ENCODE measurements around the gene SIM2. TPM values are rescaled to one million over a fixed set of nuclear protein-coding genes. Genes with fewer than 3 reads are reported as not detected.
A peak's percentile ranks its signal among the peaks of the same experiment; 100 is the strongest.

SIM2 gene
- polyA plus RNA-seq, 3 donors: 24.0 to 26.1 (median 25.9) TPM

DNA sequence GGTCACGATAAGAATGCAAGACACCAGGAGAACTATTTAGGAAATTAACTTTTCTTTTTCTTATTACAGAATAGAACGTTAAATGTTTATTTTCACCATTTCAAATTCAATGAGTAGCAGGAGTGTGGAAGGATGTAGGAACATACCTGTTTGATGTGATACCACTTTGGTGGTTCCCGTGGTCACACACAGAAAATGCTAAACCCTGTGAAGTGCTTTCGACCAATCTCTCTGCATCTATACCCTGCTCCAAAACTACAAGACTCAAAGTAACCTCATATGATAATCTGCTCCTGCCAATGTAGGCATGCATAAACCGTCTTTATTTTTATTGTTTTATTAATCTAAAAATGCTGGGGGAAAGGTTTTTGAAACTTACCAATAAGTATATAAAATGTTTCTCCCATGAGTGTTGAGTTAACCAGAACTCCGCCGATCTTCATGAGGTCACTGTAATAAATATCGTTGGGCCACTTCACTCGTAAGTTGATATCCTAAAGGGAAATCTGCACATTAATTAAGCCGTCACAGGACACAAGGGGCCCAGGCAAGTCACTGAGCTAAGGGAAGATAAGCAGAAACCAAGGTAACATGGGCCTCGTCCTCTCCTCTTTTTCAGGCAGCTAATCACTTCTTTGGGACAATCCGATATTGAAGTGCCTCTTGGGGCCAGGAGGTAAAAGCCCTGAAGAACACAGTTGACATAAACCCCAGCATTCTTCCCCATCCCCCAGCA, 60.6 kb downstream of the SIM2 start:
- DNase-seq: peak; percentile 47

DNA sequence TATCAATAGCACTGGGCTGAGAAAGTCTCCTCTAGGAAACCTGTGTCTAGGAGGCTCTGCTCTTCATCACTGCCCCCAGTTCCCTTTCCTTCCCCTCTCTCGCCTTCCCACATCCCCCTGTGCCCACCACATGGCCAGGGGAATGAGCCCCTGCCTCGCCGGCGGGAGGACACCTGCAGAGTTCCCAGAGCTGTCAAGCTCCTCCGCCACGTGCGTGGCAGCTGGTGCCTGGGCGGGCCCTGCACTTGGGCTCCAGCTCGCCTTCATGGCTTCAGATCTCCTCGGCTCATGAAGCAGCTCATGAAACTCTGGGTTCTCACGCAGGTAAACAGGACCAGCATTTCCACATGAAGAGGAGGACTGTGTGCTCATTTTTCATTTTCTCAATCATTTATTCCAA, 62.8 kb downstream of the SIM2 start:
- no peak for DNase-seq

DNA sequence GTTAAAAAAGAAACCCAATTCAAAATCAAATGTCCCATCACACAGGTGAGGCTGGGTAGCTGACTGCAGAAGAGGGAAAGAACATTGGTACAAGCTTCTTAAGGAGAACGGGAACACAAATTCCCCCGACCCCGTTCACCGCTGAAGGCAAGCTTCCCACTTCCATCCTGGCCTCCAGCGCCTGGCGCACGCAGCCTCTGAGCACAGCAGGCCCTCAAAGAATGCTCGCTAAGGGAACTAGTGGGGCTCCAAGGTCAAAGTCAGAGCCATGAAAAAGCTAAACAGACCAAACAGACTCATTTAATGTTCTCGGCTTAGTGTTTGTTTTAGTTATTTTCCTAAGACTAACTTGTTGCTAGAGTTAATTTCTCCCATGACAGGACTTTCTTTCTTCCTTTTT, 63.7 kb downstream of the SIM2 start:
- DNase-seq: no peak

DNA sequence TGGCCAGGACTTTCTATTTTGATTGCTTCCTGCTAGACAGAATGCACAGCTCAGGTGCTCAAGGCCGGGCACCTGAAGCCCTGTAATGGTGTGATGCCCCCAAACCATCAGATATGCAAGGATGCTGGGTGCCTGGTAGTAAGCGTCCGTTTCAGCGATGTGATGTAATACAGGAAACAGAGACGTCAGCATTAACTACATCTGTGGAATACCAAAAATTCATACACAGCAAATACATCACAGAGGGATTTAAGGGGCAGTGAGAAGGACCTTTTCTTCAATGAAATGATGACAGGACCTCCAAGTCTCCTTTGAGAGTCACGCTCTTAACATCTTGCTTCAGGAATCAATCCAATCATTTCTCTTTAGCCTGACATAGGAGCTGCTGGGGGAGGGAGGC, 64.4 kb downstream of the SIM2 start:
- DNase-seq: no peak

DNA sequence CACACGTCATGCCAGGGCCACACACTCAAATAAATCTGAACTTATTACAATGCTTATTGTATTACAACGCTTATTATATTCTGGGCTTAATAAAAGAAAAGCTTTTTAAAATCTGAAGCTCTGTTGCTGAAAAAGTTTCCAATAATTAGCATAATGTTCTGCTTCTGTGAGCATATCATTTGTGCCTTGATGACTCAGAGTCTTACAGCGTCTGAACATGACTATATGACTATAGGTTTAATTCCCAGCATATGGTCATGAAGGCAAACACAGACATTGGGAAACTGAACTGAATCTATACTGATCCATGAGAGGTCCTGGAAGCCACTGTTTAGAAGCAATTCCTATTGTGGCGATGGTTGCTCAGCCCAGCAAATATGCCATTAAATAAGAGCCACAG, 66.3 kb downstream of the SIM2 start:
- no peak for DNase-seq

DNA sequence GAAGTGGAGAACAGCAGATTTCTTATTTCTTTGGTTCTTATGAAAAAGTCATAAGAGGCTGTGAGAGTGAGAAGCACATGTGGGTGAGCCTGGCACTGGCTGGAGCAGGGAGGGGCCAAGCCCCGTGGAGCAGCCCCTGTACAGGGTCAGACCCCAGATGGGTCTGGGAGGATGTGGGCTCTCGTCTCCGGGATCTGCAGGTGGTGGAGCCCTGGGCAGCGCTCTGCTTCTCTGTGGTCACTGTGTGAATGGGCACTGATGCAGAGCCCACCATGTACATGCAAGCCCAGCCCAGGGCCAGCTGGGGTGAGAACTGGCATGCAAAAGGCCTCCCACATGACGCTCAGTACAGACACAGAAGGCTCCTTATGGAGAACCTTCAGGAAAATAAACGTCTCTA, 67.6 kb downstream of the SIM2 start:
- DNase-seq: no peak

DNA sequence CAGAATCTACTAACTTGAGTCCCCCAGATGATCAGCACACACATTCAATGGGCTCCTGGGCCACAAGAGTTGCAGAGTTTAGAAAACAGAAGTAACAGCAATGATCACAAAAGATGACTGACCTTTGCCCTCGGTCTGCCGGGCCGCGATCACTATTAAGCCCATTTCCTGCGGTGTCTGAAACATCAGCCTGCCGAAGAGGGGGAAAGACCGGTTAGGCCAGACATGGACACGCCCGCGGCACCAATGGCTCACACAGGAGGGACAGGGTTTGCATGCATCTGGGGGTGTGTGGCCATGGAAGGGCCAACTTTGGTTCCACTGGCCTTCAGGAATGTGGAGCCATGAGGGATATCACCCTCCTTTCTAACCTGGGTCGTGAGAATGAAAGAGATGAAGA, 68.2 kb downstream of the SIM2 start:
- no peak for DNase-seq

DNA sequence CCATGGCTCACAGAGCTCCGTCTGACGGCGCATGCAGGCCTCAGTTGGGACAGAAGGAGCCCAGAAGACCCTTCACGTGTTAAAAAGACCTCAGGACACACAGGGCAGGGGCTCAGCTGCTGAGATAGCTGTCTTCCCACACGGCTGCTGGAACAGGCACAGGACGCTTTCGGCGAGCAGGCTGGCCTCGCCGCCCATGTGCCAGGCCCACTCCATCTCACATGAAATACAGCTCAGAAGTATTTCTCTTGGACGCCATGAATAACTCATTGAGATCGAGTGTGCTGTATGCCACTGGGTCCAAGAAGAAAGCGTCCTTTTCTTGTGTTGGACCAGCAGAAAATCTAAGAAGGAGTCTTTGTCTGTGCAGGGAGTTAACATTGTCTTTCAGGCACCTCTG, 69.6 kb downstream of the SIM2 start:
- no peak for DNase-seq

DNA sequence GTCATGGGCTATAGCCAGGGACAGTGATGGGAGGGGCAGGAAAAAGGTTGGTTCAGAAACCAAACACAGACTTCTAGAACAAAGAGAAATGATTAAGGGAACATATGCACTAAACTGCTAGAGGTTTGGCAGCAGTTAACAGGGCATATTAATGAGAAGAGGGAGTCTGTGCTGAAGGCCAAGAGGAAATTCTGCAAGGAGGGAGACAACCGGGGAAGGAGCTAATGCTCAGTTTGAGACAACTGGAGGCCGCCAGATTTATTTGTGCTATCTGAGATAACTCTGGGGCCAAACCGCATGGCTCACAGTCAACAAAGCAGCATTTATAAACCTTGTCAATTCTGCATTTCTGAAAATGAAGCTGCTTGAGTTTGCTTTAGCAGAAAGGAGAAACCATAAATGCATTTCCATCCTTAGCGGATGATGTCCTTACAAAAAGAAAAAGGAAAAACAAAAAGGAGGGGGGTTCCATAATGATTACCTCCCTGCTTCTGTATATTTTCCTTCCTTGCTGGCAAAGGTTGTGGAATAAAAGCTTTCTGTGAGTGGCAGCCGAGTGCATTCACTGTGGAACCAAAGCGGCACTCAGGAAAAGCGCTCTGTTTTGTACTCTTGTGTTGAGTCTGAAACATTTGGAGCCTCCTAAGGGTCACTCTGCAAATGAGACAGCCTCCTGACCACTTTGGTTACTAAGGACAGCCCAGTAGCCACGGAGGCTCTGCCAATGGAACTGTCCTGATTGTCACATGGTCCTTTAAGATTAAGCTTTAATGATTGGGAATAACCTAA, 70.3 kb downstream of the SIM2 start:
- DNase-seq: no peak

DNA sequence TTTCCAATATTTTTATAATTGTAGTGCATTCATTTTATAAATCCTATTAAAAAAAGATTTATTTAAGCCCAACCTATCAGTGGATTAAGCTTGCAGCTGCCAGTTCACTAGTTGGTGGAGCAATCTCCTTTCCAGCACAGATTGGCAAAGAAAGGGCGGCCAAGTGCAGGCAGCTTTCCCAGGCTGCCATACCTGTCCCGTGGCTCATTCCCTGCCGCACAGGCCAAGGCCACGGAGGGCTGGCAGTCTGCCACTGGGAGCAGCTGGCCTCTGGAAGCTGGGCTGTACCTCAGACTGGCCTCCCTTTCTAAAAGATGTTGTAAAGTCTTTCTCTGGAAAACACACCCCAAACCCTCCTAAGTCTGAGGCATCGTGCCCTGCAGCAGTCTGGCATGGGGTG, 74.2 kb downstream of the SIM2 start:
- DNase-seq: no peak

DNA sequence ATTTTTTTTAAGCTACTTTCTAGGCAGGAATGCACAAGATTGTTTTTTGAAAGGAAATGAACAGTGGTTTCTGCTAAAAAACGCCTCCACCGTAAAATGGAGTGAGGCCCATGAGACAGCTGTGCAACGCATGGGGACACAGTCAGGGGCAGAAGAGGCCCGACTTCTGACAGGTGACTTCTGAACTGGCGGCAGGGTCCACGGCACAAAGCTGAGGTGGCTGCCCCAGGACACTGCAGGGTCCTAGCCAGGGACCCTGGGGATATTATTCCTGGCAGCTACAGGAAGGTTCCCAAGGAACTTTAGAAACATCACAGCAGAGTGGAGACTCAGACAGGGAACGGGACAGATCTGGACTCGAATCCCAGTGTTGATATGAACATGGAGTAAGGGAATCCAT, 75.1 kb downstream of the SIM2 start:
- DNase-seq: no peak

DNA sequence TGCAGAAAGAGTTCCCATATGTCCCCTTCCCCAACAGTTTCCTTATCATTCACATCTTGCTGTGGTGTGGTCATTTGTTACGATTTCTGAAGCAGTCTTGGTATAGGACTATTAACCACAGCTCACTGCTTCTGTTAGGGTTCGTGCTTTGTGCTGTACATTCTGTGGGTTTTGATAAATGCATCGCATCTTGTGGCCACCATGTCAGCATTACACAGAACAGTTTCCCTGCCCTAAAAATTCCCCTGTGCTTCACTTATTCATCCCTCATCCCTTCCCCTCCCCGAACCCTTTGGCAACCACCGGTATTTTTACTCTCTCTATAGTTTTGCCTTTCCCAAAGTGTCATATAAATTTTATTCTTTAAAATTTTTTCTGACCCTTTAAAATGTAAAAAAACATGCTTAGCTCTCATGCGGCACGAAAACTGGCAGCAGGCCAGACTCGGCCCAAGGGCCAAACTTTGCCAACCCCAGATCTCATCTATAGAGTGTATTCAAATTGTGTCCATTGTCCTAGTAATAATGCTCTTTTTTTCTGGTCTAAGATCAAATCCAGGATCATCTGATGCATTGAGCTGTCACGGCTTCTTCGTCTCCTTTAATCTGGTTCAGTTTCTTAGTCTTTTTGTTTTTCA, 78.2 kb downstream of the SIM2 start:
- DNase-seq: no peak

DNA sequence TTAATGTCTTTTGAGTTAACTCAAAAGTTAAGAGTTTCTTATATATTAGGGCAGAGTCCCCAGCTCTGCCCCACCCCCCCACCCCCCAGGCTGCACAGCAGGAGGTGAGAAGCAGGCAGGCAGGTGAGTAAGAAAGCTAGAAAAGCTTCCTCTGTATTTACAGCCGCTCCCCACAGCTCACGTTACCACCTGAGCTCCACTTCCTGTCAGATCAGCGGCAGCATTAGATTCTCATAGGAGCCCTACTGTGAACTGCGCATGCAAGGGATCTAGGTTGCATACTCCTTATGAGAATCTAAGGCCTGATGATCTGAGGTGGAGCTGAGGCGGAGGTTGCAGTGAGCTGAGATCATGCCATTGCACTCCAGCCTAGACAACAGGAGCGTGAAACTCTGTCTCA, 81.9 kb downstream of the SIM2 start:
- no peak for DNase-seq

DNA sequence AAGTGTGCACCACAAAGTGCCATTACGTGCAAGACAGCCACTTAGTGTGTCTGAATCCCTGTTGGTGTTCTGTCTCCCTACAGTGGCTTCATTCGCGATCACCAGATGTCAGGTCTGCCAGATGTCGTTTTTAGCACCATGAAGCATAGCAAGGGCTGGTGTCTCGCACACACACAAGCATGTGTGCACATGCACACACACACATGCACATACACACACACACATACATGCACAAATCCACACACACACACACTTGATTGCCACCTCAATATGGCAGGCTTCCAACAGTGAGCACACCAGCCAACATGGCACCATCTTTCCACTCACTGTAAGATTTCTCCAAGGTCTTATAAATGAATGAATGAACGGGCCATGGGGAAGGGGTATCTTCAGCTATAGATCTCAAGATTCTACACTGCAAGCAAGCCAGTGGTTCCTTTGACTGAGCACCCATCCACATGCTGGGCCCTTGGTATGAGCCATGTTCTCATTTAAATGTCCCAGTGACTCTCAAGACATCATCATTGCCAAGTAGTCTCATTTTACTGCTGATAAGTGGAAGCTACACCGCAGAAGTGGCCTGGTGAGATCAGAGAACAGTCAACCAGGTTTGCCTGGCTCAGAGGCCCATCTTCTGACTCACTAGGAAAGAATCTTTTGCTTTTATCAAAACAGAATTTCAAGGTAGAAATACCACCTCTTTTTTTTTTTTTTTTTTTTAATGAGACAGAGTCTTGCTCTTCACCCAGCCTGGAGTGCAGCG, 84.9 kb downstream of the SIM2 start:
- DNase-seq: no peak

DNA sequence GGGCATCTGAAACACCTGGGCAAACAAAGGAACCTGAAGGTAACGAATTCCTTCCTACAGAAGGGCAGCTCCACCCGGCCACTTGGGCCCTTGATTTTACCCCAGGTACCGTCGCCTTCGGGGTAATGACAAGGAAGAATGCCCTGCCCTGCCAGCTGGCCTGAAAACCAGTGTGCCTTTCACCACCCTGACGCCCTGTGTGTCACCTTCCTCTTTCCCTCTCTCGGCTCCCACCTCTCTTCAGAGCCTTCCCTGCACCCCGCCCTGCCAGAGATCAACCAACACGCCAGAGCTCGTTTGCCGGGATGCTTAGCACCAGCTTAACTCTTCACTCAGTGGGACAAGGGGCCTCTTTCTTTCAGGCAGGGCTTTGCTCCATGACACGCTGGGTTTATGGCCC, 86.0 kb downstream of the SIM2 start:
- no peak for DNase-seq

DNA sequence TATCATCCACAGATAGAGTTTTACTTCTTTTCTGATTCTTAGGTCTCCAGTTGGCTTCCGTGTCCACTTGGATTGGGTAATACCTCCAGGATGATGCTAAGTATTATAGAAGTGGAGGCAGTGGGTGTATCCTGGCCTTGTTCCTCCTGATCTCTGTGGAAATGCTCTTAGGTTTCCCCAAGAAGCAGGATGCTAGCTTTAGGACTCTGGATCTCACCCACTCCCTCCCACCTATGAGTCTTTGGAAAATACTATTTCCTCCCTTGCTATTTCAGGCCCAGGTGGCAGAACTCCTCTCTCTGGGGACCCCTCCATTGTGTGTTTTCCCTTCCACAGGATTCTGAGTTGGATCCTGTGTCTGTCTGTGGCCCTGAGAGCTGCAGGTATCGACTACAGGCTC, 86.7 kb downstream of the SIM2 start:
- no peak for DNase-seq

DNA sequence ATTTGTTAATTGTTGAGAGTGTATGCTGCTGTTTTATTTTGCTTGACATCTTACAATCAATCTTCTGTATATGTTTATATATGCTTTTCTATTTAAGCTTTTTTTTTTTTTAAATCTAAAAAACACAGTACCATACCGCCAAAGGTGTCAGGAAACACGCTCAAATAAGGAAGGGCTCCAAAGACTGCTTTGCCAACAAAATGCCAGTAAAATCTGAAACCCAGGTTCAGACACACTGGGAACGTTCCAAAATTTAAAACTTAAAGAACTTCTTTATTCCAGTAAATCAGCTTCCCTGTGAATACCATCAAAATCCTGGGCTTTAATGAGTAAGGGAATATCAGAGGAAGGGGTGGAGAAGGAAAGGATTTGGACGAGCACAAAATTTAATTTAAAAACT, 87.3 kb downstream of the SIM2 start:
- no peak for DNase-seq

DNA sequence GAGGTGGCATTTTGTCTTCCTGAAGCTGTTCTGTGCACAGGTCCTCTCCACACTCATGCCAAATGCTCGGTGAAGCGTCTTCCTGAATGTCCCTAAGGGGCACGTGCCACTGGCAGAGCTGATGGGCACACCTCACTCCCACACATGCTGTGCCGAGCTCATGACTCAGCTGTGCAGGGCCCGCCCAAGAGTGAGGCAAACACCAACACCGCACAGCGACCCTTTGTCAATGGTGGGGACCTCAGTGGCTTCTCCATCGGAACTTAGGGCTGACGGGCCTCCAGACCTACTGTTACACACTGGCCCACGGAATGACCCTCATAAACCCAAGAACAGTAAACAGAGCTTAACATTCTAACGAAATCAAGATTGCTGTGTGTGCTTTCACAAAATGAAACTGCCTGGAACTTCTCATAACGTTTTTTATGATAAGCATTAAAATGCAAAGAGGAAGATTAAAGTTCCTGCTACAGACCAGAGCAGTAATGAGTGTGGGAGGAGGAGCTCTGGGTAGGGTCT, 89.3 kb downstream of the SIM2 start:
- no peak for DNase-seq

DNA sequence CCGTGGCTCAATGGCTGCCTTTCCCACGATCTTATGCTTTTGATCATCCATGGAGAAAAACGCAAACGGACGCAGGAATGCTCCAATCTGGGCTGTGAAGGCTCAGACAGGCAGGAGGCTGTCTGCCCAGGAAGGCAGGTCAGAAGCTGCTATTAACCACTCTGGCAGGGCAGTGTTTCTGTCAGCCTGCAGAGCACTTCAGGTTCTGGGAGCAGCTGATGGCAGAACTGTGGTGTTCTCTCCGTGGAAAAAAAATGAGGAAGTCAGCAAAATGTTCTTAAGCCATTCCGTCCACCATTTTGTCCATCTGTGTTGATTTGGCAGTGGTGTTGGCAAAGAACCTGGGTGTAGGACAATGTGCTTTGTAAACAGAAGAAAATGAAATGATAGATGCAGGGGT, 91.7 kb downstream of the SIM2 start:
- no peak for DNase-seq

DNA sequence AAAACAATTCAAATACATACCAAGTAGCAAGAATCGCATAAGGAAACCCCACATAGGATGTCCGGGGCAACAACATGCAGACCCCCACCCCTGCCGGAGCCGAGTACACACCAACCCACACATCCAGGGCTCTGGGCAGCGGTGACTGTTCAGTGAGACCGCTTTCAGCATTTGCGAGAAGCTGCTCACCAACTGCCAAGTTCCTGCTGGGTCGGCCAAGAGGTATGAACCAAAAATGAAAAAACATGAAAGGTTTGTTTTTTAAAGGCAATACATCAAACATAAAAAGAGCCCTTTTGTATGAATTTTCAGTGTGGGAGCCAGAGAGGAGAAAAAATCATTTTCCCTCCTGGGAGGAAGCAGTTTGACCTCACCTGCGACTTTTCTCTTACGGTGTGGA, 92.3 kb downstream of the SIM2 start:
- no peak for DNase-seq

DNA sequence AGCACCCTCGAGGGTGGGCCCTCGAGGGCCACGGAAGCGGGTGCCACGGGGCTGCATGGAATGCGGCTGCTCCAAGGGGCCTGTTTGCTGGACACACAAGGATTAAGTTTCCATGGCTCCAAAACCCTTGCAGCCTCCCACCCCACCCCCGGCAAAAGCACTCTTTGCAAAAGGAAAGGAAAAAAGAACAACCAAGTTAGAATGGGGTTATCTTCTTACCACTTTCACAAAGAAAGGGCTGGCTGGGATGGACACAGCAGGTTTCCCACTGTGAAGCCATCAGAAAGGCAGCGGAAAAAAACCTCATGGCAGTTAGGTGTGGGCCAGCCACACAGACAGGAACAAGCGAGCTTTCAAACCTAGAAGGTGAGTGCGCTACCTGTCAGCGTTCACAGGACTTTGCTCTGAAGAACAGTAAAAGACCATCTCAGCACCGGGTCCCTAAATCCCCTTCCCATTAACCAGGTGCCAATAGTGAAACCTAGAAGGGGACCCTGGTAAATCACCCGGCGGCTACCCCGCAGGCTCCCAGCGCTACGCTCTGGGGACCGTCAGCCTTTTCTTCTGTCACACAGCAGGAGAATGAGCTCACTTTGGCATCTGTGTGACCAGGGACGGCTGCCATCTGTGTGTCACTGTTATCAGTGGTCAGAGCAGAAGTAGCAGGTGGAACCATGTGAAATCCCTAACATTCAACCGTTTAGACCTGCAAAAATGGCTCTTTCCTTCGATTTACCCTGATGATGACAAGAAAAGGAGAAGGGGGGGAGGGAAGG, 93.0 kb downstream of the SIM2 start:
- DNase-seq: no peak
